ENCODE data around the gene RPL35. TPM values are rescaled to one million over a fixed set of nuclear protein-coding genes. Genes with fewer than 3 reads are reported as not detected.

The RPL35 gene
- total RNA-seq, 6 experiments from 2014 or later = 372 to 1,299 (median 414) TPM

GRCh38 chr9:124814164-124814535, 47.6 kb downstream of the RPL35 start:
- no peak for DNase-seq
- Histone ChIP-seq H3K4me1 (peaks cover 0 to 4% (median 0%) of the 10 kb centered on the region in 4 donors), H3K4me3 (no peak overlapping the region), H3K9me3 (no peaks in the 10 kb centered on the region), H3K36me3 (no peaks in the 10 kb centered on the region), H3K27me3 (no peaks in the 10 kb centered on the region), H3K27ac (no peak overlapping the region)
- no peak for TF ChIP-seq POLR2A (IDR thresholded peaks at IDR 0.05)
- TF ChIP-seq, protein P1, sequence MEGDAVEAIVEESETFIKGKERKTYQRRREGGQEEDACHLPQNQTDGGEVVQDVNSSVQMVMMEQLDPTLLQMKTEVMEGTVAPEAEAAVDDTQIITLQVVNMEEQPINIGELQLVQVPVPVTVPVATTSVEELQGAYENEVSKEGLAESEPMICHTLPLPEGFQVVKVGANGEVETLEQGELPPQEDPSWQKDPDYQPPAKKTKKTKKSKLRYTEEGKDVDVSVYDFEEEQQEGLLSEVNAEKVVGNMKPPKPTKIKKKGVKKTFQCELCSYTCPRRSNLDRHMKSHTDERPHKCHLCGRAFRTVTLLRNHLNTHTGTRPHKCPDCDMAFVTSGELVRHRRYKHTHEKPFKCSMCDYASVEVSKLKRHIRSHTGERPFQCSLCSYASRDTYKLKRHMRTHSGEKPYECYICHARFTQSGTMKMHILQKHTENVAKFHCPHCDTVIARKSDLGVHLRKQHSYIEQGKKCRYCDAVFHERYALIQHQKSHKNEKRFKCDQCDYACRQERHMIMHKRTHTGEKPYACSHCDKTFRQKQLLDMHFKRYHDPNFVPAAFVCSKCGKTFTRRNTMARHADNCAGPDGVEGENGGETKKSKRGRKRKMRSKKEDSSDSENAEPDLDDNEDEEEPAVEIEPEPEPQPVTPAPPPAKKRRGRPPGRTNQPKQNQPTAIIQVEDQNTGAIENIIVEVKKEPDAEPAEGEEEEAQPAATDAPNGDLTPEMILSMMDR (IDR thresholded peaks at IDR 0.05) = no peak
- no peak for ATAC-seq
- WGBS (ENCODE audit: insufficient coverage, low coverage, low lambda C conversion rate, missing lambda C conversion rate) = 65% methylated on average over 2 of the region's 5 CpGs
- intact Hi-C loops (cut with DNase I) = no loop called here

- intact Hi-C loops (cut with DNase I) = no loop called here
- DNase-seq (no peak), ATAC-seq (no peak)
- no peak for TF ChIP-seq POLR2A (IDR thresholded peaks at IDR 0.05)
- TF ChIP-seq, protein P1 (IDR thresholded peaks at IDR 0.05) = no peak
- H3K27me3 ChIP-seq = no peaks in the 10 kb centered on the region
- peaks cover 0 to 4% (median 0%) of the 10 kb centered on the region in 4 donors for H3K4me1 ChIP-seq
- H3K9me3 ChIP-seq = no peaks in the 10 kb centered on the region
- H3K4me3 ChIP-seq = no peak overlapping the region
- no peak overlapping the region for H3K27ac ChIP-seq
- WGBS (ENCODE audit: insufficient coverage, low coverage, low lambda C conversion rate, missing lambda C conversion rate) = 67% methylated on average over 5 of the region's 11 CpGs
- H3K36me3 ChIP-seq = no peaks in the 10 kb centered on the region
Observed at GRCh38 chr9:124813501-124814163, 48.1 kb downstream of the RPL35 start.

DNA sequence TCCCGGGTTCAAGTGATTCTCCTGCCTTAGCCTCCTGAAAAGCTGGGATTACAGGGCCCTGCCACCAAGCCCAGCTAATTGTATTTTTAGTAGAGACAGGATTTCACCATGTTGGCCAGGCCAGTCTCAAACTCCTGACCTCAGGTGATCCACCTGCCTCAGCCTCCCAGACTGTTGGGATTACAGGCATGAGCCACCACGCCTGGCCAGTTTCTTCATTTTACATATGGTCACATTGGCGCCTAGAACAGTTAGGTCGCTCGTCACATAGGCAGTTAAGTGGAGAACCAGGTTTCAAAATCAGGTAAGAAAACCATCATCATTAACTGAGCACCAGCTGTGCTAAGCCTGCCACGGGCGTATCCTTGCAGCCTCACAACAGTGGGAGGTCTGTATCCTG, 48.7 kb downstream of the RPL35 start:
- DNase-seq = peak in 1 of 3 donors; percentile 4
- intact Hi-C loops (cut with DNase I) = no loop called here
- Histone ChIP-seq H3K27me3 (no peaks in the 10 kb centered on the region), H3K9me3 (no peaks in the 10 kb centered on the region), H3K36me3 (no peaks in the 10 kb centered on the region), H3K4me3 (no peak overlapping the region), H3K4me1 (no peaks in the 10 kb centered on the region), H3K27ac (no peak overlapping the region)
- WGBS (ENCODE audit: insufficient coverage, low coverage, low lambda C conversion rate, missing lambda C conversion rate) = 78% methylated on average over 4 of the region's 7 CpGs
- ATAC-seq = no peak
- TF ChIP-seq POLR2A (IDR thresholded peaks at IDR 0.05) = no peak
- TF ChIP-seq, protein P1 (IDR thresholded peaks at IDR 0.05) = no peak

GRCh38 chr9:124812441-124812876, 49.3 kb downstream of the RPL35 start:
- Histone ChIP-seq H3K9me3 (no peaks in the 10 kb centered on the region), H3K4me3 (no peak overlapping the region), H3K27me3 (no peaks in the 10 kb centered on the region), H3K4me1 (no peaks in the 10 kb centered on the region), H3K36me3 (no peaks in the 10 kb centered on the region), H3K27ac (no peak overlapping the region)
- TF ChIP-seq, protein P1 (IDR thresholded peaks at IDR 0.05) = no peak
- no peak for TF ChIP-seq POLR2A (IDR thresholded peaks at IDR 0.05)
- intact Hi-C loops (cut with DNase I) = no loop called here
- WGBS (ENCODE audit: insufficient coverage, low coverage, low lambda C conversion rate, missing lambda C conversion rate) = 73% methylated on average over 6 of the region's 6 CpGs
- ATAC-seq (no peak), DNase-seq (peak in 1 of 3 donors; percentile 25)
